ENCODE measurements around the gene GFRA4. TPM values are rescaled to one million over a fixed set of nuclear protein-coding genes. Genes with fewer than 3 reads are reported as not detected.

Gene GFRA4
- total RNA-seq, 1 experiment from 2014 or later = not detected

GRCh38 chr20:3640259-3640658 is 22.9 kb downstream of the GFRA4 start:
- Histone ChIP-seq H2BK5ac (ENCODE audit: insufficient read length, low read length) (no peak overlapping the region), H3K27ac (ENCODE audit: insufficient read length, low read depth, low read length) (no peak overlapping the region)
- WGBS (ENCODE audit: extremely low coverage, insufficient read length, low lambda C conversion rate) = no CpG with 5 or more reads among the region's 3 CpGs

More at GRCh38 chr20:3640259-3640658, 22.9 kb downstream of the GFRA4 start:
- no peak overlapping the region for H3T11ph ChIP-seq (ENCODE audit: low read length)
- H3K9ac ChIP-seq (ENCODE audit: extremely low read depth, insufficient read length, low read length) = no peak overlapping the region
- no peaks in the 10 kb centered on the region for H4K20me1 ChIP-seq (ENCODE audit: control insufficient read depth, insufficient read depth, insufficient read length)
- Mint-ChIP-seq H3K9me3 (no peaks in the 10 kb centered on the region; a peak in 2 of 5 replicates), H3K27me3 (ENCODE audit: low read depth) (no peaks in the 10 kb centered on the region), H3K4me1 (no peaks in the 10 kb centered on the region), H3K36me3 (ENCODE audit: insufficient read depth in 1 of 3, low read depth in 3 of 3) (peaks cover 3 to 5% (median 4%) of the 10 kb centered on the region in 3 experiments; a peak in 2 of 7 replicates), H3K4me3 (no peak overlapping the region), H3K27ac (no peak overlapping the region)
- no peak overlapping the region for H3K18ac ChIP-seq (ENCODE audit: insufficient read length, low read depth, low read length)
- H3K4me1 ChIP-seq (ENCODE audit: insufficient read depth, low read length) = no peaks in the 10 kb centered on the region
- no peak overlapping the region for H2AFZ ChIP-seq (ENCODE audit: low read length)
- no peak overlapping the region for H4K91ac ChIP-seq (ENCODE audit: insufficient read length, low read depth, low read length)
- H4K8ac ChIP-seq (replicated peaks; ENCODE audit: insufficient read length, low read depth, low read length) = no peak overlapping the region
- no peak overlapping the region for H3K23ac ChIP-seq (ENCODE audit: insufficient read length, low read depth, low read length)
- no peak overlapping the region for H3K4ac ChIP-seq (ENCODE audit: low read depth, low read length)
- no peak overlapping the region for H2BK15ac ChIP-seq (ENCODE audit: low read depth, low read length)
- H2BK20ac ChIP-seq (ENCODE audit: low read depth, low read length, poor library complexity, severe bottlenecking) = no peak overlapping the region
- H2BK12ac ChIP-seq (ENCODE audit: insufficient read length, low read depth, low read length) = no peak overlapping the region
- H3K4me2 ChIP-seq (ENCODE audit: insufficient read depth, insufficient read length, low read length) = no peak overlapping the region
- no peak overlapping the region for H2BK120ac ChIP-seq (ENCODE audit: low read depth, low read length, poor library complexity, severe bottlenecking)
- no peak for TF ChIP-seq CTCF (conservative IDR thresholded peaks at IDR 0.05)
- H3K79me1 ChIP-seq (ENCODE audit: insufficient read depth, low read depth, low read length, poor library complexity, severe bottlenecking) = no peaks in the 10 kb centered on the region
- H2AK5ac ChIP-seq (ENCODE audit: insufficient read length, low read length) = no peak overlapping the region
- H3K9me3 ChIP-seq (ENCODE audit: control insufficient read depth, low read depth, low read length) = no peaks in the 10 kb centered on the region
- no peak overlapping the region for H4K5ac ChIP-seq (ENCODE audit: insufficient read length, low read depth, low read length)
- no peak overlapping the region for H3K56ac ChIP-seq (ENCODE audit: insufficient read length, low read depth, low read length)
- H3K14ac ChIP-seq (ENCODE audit: insufficient read depth, low read length) = no peak overlapping the region
- no peaks in the 10 kb centered on the region for H3K27me3 ChIP-seq (ENCODE audit: insufficient read depth, low read length)
- no peak for DNase-seq
- no peaks in the 10 kb centered on the region for H3K79me2 ChIP-seq (ENCODE audit: insufficient read depth, low read length)
- no peaks in the 10 kb centered on the region for H3K23me2 ChIP-seq (ENCODE audit: insufficient read length, low read depth, low read length, poor library complexity, severe bottlenecking)
